A549 (cell line): Measurements from ENCODE around the gene AGAP3. TPM values are rescaled to one million over a fixed set of nuclear protein-coding genes. Genes with fewer than 3 reads are reported as not detected.

Experiments
- ATAC-seq, 2 experiments: fragments of 200-7000 bp in 1 of 2; fragments of >200 bp in 1 of 2; cut with Nextera tagmentation in 1 of 2; cut with Tn5 transposase in 1 of 2; 3 replicates each; pipeline versions ENCODE4 v1.8.0 to v1.9.1; 2018 to 2020; ENCODE audit warnings: mild to moderate bottlenecking in 1 of 2, moderate library complexity in 1 of 2
- CTCF ChIA-PET: fragments of 300-600 bp; sonication (Branson Sonifier 250); formaldehyde crosslinking; extraction: SDS; loops from one replicate; lab custom pipeline; 2021; ENCODE audit warnings: antibody characterized with exemption, inconsistent platforms; lab: Yijun Ruan, JAX
- POLR2A ChIA-PET: fragments of 350-600 bp; formaldehyde crosslinking; extraction: SDS; loops from one replicate; lab custom pipeline; 2021; ENCODE audit warnings: antibody characterized with exemption, inconsistent platforms; lab: Yijun Ruan, JAX
- DNase-seq, 2 experiments: peaks; one replicate each; pipeline versions ENCODE4 v3.0.0 to v3.0.0-alpha.2; 2011 to 2016; ENCODE audit warnings: low read depth in 1 of 2, low spot score in 1 of 2
- FAIRE-seq: peaks from 2 replicates; lab custom pipeline; 2011; peaks lifted over from hg19 to GRCh38; lab: Jason Lieb, UNC
- H3K27ac ChIP-seq, 2 experiments: fragments of >200 bp; sonication (Bioruptor Twin); formaldehyde crosslinking; 3 replicates each; pipeline ENCODE4 v1.5.1; 2016 to 2017
- H3K4me1 ChIP-seq: fragments of >200 bp; sonication (Bioruptor Twin); formaldehyde crosslinking; 3 replicates; pipeline ENCODE4 v1.6.1; 2016
- H3K4me2 ChIP-seq: fragments of >200 bp; sonication (Bioruptor Twin); formaldehyde crosslinking; 3 replicates; pipeline ENCODE4 v1.6.1; 2016
- H3K4me3 ChIP-seq: fragments of >200 bp; sonication (Bioruptor Twin); formaldehyde crosslinking; 3 replicates; pipeline ENCODE4 v1.5.1; 2016
- H3K9me3 ChIP-seq: fragments of >200 bp; sonication (Bioruptor Twin); formaldehyde crosslinking; 3 replicates; pipeline ENCODE4 v1.6.1; 2016
- ATOH8 ChIP-seq: fragments of 250-450 bp; sonication (Bioruptor Pico); IDR thresholded peaks from 2 replicates; pipeline ENCODE4 v1.5.0; 2020; ENCODE audit warnings: low read depth, mild to moderate bottlenecking, moderate library complexity
- CBX2 ChIP-seq: fragments of 200-600 bp; sonication (generic); IDR thresholded peaks from 2 replicates; pipeline ENCODE4 v1.6.1; 2016; ENCODE audit warnings: low read depth, mild to moderate bottlenecking, borderline replicate concordance
- CBX8 ChIP-seq: fragments of 200-600 bp; sonication (generic); IDR thresholded peaks from 2 replicates; pipeline ENCODE4 v1.6.1; 2016
- CEBPB ChIP-seq, 2 experiments: fragments of >200 bp in 1 of 2; sonication (Bioruptor Twin) in 1 of 2; formaldehyde crosslinking in 1 of 2; IDR thresholded peaks; 2 replicates each; pipeline ENCODE4 v1.6.1; 2012 to 2016
- CHD4 ChIP-seq: fragments of 200-600 bp; sonication (generic); IDR thresholded peaks from 2 replicates; pipeline ENCODE4 v1.6.1; 2016; ENCODE audit warnings: antibody characterized with exemption, mild to moderate bottlenecking, borderline replicate concordance
- CTCF ChIP-seq: fragments of >200 bp; sonication (Bioruptor Twin); formaldehyde crosslinking; IDR thresholded peaks from 3 replicates; pipeline ENCODE4 v1.5.1; 2016
- EHF ChIP-seq: fragments of 250-450 bp; sonication (Bioruptor Pico); IDR thresholded peaks from 2 replicates; pipeline ENCODE4 v1.5.0; 2020; ENCODE audit warnings: mild to moderate bottlenecking
- FOSB ChIP-seq: fragments of 250-450 bp; sonication (Bioruptor Pico); IDR thresholded peaks from 2 replicates; pipeline ENCODE4 v1.5.0; 2020; ENCODE audit warnings: mild to moderate bottlenecking, moderate library complexity
- FOXS1 ChIP-seq: fragments of 250-450 bp; sonication (Bioruptor Pico); IDR thresholded peaks from 2 replicates; pipeline ENCODE4 v1.5.0; 2020; ENCODE audit warnings: mild to moderate bottlenecking, moderate library complexity
- HEYL ChIP-seq: fragments of 250-450 bp; sonication (Bioruptor Pico); IDR thresholded peaks from 2 replicates; pipeline ENCODE4 v1.8.0; 2021; ENCODE audit warnings: mild to moderate bottlenecking, moderate library complexity
- HOXA7 ChIP-seq: fragments of 250-450 bp; sonication (Bioruptor Pico); IDR thresholded peaks from 2 replicates; pipeline ENCODE4 v1.5.0; 2020; ENCODE audit warnings: mild to moderate bottlenecking, moderate library complexity
- HOXB13 ChIP-seq: fragments of 250-450 bp; sonication (Bioruptor Pico); IDR thresholded peaks from 2 replicates; pipeline ENCODE4 v1.5.0; 2020; ENCODE audit warnings: low read depth, mild to moderate bottlenecking, moderate library complexity
- HOXB5 ChIP-seq: fragments of 250-450 bp; sonication (Bioruptor Pico); IDR thresholded peaks from 2 replicates; pipeline ENCODE4 v1.5.0; 2020; ENCODE audit warnings: mild to moderate bottlenecking, moderate library complexity
- MAFK ChIP-seq: fragments of 450-650 bp; IDR thresholded peaks from 2 replicates; pipeline ENCODE4 v1.6.1; 2014; ENCODE audit not compliant: partially characterized antibody
- MAZ ChIP-seq: fragments of 150-350 bp; IDR thresholded peaks from 2 replicates; pipeline ENCODE4 v1.6.1; 2014; ENCODE audit warnings: antibody characterized with exemption, low read depth, low read length, borderline replicate concordance
- MYC ChIP-seq: IDR thresholded peaks from 2 replicates; pipeline ENCODE4 v1.6.1; 2012; ENCODE audit warnings: mild to moderate bottlenecking, inconsistent platforms, low read length, improper control_type of control experiment, borderline replicate concordance
- NPAS2 ChIP-seq: fragments of 250-450 bp; sonication (Bioruptor Pico); IDR thresholded peaks from 2 replicates; pipeline ENCODE4 v1.8.0; 2022; ENCODE audit warnings: mild to moderate bottlenecking, moderate library complexity, borderline replicate concordance
- PBX3 ChIP-seq: IDR thresholded peaks from 2 replicates; pipeline ENCODE4 v1.6.1; 2012
- RARB ChIP-seq: fragments of 250-450 bp; sonication (Bioruptor Pico); IDR thresholded peaks from 2 replicates; pipeline ENCODE4 v1.8.0; 2021; ENCODE audit warnings: mild to moderate bottlenecking, moderate library complexity
- RCOR1 ChIP-seq: fragments of 150-350 bp; IDR thresholded peaks from 2 replicates; pipeline ENCODE4 v1.6.1; 2014; ENCODE audit warnings: antibody characterized with exemption, low read length, low read depth
- SMC3 ChIP-seq: fragments of >200 bp; sonication (Bioruptor Twin); formaldehyde crosslinking; IDR thresholded peaks from 3 replicates; pipeline ENCODE4 v1.6.1; 2018; ENCODE audit warnings: inconsistent platforms
- SREBF2 ChIP-seq: fragments of 450-650 bp; IDR thresholded peaks from 2 replicates; pipeline ENCODE4 v1.6.1; 2014; ENCODE audit warnings: mild to moderate bottlenecking, moderate library complexity
- USF2 ChIP-seq: fragments of 450-650 bp; IDR thresholded peaks from 2 replicates; pipeline ENCODE4 v1.6.1; 2014; ENCODE audit warnings: antibody characterized with exemption
- ZFP36 ChIP-seq: fragments of 450-650 bp; IDR thresholded peaks from 2 replicates; pipeline ENCODE4 v1.6.1; 2014; ENCODE audit warnings: borderline replicate concordance; ENCODE audit not compliant: partially characterized antibody
- ZSCAN20 ChIP-seq: fragments of 250-450 bp; sonication (Bioruptor Pico); IDR thresholded peaks from 2 replicates; pipeline ENCODE4 v1.8.0; 2022; ENCODE audit warnings: mild to moderate bottlenecking, moderate library complexity
- WGBS: methylation state at CpG from one replicate; pipeline ENCODE4 v1.1.6; 2017; ENCODE audit errors: missing lambda C conversion rate; 5-methylcytosine and 5-hydroxymethylcytosine counted together
- polyA plus RNA-seq, 4 experiments: library from polyadenylated mRNA; depleted of rRNA in 3 of 4; stranded (reverse); fragments of >200 nt; fragmentation: RNase III in 1 of 4; extraction: RNeasy Plus Mini Kit Qiagen cat#74134 plus additional on column Dnase treatment in 1 of 4; gene quantifications; 2 replicates in 3 of 4; 3 replicates in 1 of 4; pipeline ENCODE4 v1.2.3, GENCODE V29; 2011 to 2017

The AGAP3 gene
- polyA plus RNA-seq, 2 of the 4 experiments (the other 2 are of a cell fraction): 33.8 to 45.9 TPM

- 89% methylated on average over 14 of the region's 14 CpGs for WGBS
- Histone ChIP-seq H3K4me1 (no peaks in the 10 kb centered on the region), H3K4me3 (no peak overlapping the region), H3K4me2 (no peak overlapping the region), H3K27ac (no peak overlapping the region), H3K9me3 (no peaks in the 10 kb centered on the region)
- no peak for FAIRE-seq
- ChIA-PET POLR2A (no interaction called here), CTCF (interaction anchor here (0.6 to 5.0 kb wide), 33 partner anchors 10 to 388 kb away, joined by 3 to 63 read pairs (median 7); partner anchors contain the start of gene GBX1)
- TF ChIP-seq MYC (no peak), RARB (CRISPR knock-in tag) (no peak), MAZ (no peak), EHF (CRISPR knock-in tag) (no peak), SMC3 (no peak), MAFK (no peak), RCOR1 (no peak), HOXA7 (CRISPR knock-in tag) (no peak), CBX8 (no peak)
- no peak for DNase-seq
- ATAC-seq: no peak
These were observed 38.7 kb downstream of the AGAP3 start for GRCh38 chr7:151124899-151125399.

- DNase-seq (no peak), ATAC-seq (no peak), FAIRE-seq (no peak)
- 96% methylated on average over 22 of the region's 22 CpGs for WGBS
- no peak overlapping the region for H3K4me3 ChIP-seq
- H3K4me1 ChIP-seq: no peaks in the 10 kb centered on the region
- H3K27ac ChIP-seq: no peak overlapping the region
- no peaks in the 10 kb centered on the region for H3K9me3 ChIP-seq
- CTCF ChIA-PET: interaction anchor here (0.7 to 5.0 kb wide), 9 partner anchors 12 to 178 kb away, joined by 3 to 63 read pairs (median 3); partner anchors contain the start of gene GBX1
- H3K4me2 ChIP-seq: no peak overlapping the region
- POLR2A ChIA-PET: no interaction called here
- no peak for TF ChIP-seq HOXB5 (CRISPR knock-in tag)
- no peak for TF ChIP-seq CEBPB (IDR thresholded peaks at IDR 0.05)
- TF ChIP-seq CTCF: no peak
- TF ChIP-seq MAFK: no peak
- no peak for TF ChIP-seq RCOR1
- no peak for TF ChIP-seq USF2
- TF ChIP-seq HEYL: no peak
- TF ChIP-seq FOSB: no peak
- no peak for TF ChIP-seq HOXA7 (CRISPR knock-in tag)
- no peak for TF ChIP-seq EHF (CRISPR knock-in tag)
- TF ChIP-seq ZFP36: no peak
- TF ChIP-seq PBX3: no peak
- TF ChIP-seq SMC3: no peak
- TF ChIP-seq CHD4: no peak
- TF ChIP-seq MYC: no peak
- no peak for TF ChIP-seq HOXB13
These were observed 39.2 kb downstream of the AGAP3 start for GRCh38 chr7:151125470-151125845.

GRCh38 chr7:151125846-151126481 is 39.7 kb downstream of the AGAP3 start:
- Histone ChIP-seq H3K4me3 (no peak overlapping the region), H3K4me2 (no peak overlapping the region), H3K9me3 (no peaks in the 10 kb centered on the region), H3K27ac (no peak overlapping the region), H3K4me1 (no peaks in the 10 kb centered on the region)
- POLR2A ChIA-PET: no interaction called here
- WGBS: 95% methylated on average over 58 of the region's 58 CpGs
- no peak for ATAC-seq
- FAIRE-seq: no peak
- no peak for DNase-seq
- CTCF ChIA-PET: interaction anchor here (0.7 to 5.0 kb wide), 8 partner anchors 12 to 178 kb away, joined by 3 to 63 read pairs (median 3); partner anchors contain the start of gene GBX1
- TF ChIP-seq CBX2 (no peak), ATOH8 (CRISPR knock-in tag) (no peak), NPAS2 (CRISPR knock-in tag) (no peak), SREBF2 (no peak), ZFP36 (no peak), ZSCAN20 (CRISPR knock-in tag) (no peak), RCOR1 (no peak), FOXS1 (no peak), MYC (no peak), HEYL (no peak), CTCF (no peak)
